H9 (cell line): ENCODE results near the gene MYOCD. TPM values are rescaled to one million over a fixed set of nuclear protein-coding genes. Genes with fewer than 3 reads are reported as not detected.

Experiments
- DNase-seq: peaks from one replicate; pipeline ENCODE4 v3.0.0-alpha.2; 2017
- H2AFZ ChIP-seq: one replicate; pipeline ENCODE4 v1.6.1; 2013; ENCODE audit warnings: mild to moderate bottlenecking, low read length, control low read depth, moderate library complexity
- H2AK5ac ChIP-seq: 2 replicates; pipeline ENCODE4 v1.6.1; 2013; ENCODE audit warnings: low read length, control low read depth, mixed read lengths; ENCODE audit not compliant: insufficient read length
- H2BK120ac ChIP-seq: one replicate; pipeline ENCODE4 v1.6.1; 2013; ENCODE audit warnings: low read depth, mild to moderate bottlenecking, low read length, control low read depth, inconsistent platforms; ENCODE audit not compliant: poor library complexity, severe bottlenecking
- H2BK12ac ChIP-seq: 2 replicates; pipeline ENCODE4 v1.6.1; 2013; ENCODE audit warnings: low read length, control low read depth, mixed read lengths, low read depth; ENCODE audit not compliant: insufficient read length
- H2BK15ac ChIP-seq: 2 replicates; pipeline ENCODE4 v1.6.1; 2013; ENCODE audit warnings: low read depth, low read length, control low read depth
- H2BK20ac ChIP-seq: one replicate; pipeline ENCODE4 v1.6.1; 2013; ENCODE audit warnings: low read depth, mild to moderate bottlenecking, low read length, control low read depth, inconsistent platforms; ENCODE audit not compliant: poor library complexity, severe bottlenecking
- H2BK5ac ChIP-seq: 2 replicates; pipeline ENCODE4 v1.6.1; 2013; ENCODE audit warnings: low read length, control low read depth, mixed read lengths; ENCODE audit not compliant: insufficient read length
- H3K14ac ChIP-seq: 2 replicates; pipeline ENCODE4 v1.6.1; 2013; ENCODE audit warnings: low read length, control low read depth; ENCODE audit not compliant: insufficient read depth
- H3K18ac ChIP-seq: 2 replicates; pipeline ENCODE4 v1.6.1; 2013; ENCODE audit warnings: low read depth, mild to moderate bottlenecking, mixed read lengths, low read length, control low read depth; ENCODE audit not compliant: insufficient read length
- H3K23ac ChIP-seq: 2 replicates; pipeline ENCODE4 v1.6.1; 2013; ENCODE audit warnings: low read length, control low read depth, mixed read lengths, low read depth; ENCODE audit not compliant: insufficient read length
- H3K23me2 ChIP-seq: 2 replicates; pipeline ENCODE4 v1.6.1; 2013; ENCODE audit warnings: low read depth, mild to moderate bottlenecking, mixed read lengths, low read length, control low read depth; ENCODE audit not compliant: insufficient read length, poor library complexity, severe bottlenecking
- H3K27ac ChIP-seq: 2 replicates; pipeline ENCODE4 v1.5.1; 2013; ENCODE audit warnings: low read length, control low read depth, mixed read lengths, low read depth; ENCODE audit not compliant: insufficient read length
- H3K27me3 ChIP-seq: 2 replicates; pipeline ENCODE4 v1.6.1; 2013; ENCODE audit warnings: low read length, control low read depth, inconsistent platforms; ENCODE audit not compliant: insufficient read depth
- H3K4ac ChIP-seq: 2 replicates; pipeline ENCODE4 v1.6.1; 2013; ENCODE audit warnings: low read depth, mild to moderate bottlenecking, control low read depth, inconsistent platforms, low read length, moderate library complexity
- H3K4me1 ChIP-seq: 2 replicates; pipeline ENCODE4 v1.6.1; 2013; ENCODE audit warnings: low read length, control low read depth, inconsistent platforms; ENCODE audit not compliant: insufficient read depth
- H3K4me2 ChIP-seq: 2 replicates; pipeline ENCODE4 v1.6.1; 2013; ENCODE audit warnings: low read length, control low read depth, mixed read lengths; ENCODE audit not compliant: insufficient read length, insufficient read depth
- H3K56ac ChIP-seq: 2 replicates; pipeline ENCODE4 v1.6.1; 2013; ENCODE audit warnings: low read depth, mild to moderate bottlenecking, mixed read lengths, low read length, control low read depth; ENCODE audit not compliant: insufficient read length
- H3K79me1 ChIP-seq: 2 replicates; pipeline ENCODE4 v1.6.1; 2013; ENCODE audit warnings: low read depth, mild to moderate bottlenecking, moderate library complexity, low read length, control low read depth, inconsistent platforms; ENCODE audit not compliant: insufficient read depth, poor library complexity, severe bottlenecking
- H3K79me2 ChIP-seq: 2 replicates; pipeline ENCODE4 v1.6.1; 2013; ENCODE audit warnings: low read length, control low read depth, inconsistent platforms; ENCODE audit not compliant: insufficient read depth
- H3K9ac ChIP-seq: 2 replicates; pipeline ENCODE4 v1.6.1; 2013; ENCODE audit warnings: low read length, control low read depth, mixed read lengths; ENCODE audit not compliant: insufficient read length; ENCODE audit errors: extremely low read depth
- H3K9me3 ChIP-seq: one replicate; pipeline ENCODE4 v1.6.1; 2013; ENCODE audit warnings: low read depth, low read length, inconsistent platforms; ENCODE audit not compliant: control insufficient read depth
- H3T11ph ChIP-seq: one replicate; pipeline ENCODE4 v1.6.1; 2013; ENCODE audit warnings: mild to moderate bottlenecking, low read length, control low read depth, inconsistent platforms
- H4K20me1 ChIP-seq: one replicate; pipeline ENCODE4 v1.6.1; 2013; ENCODE audit not compliant: control insufficient read depth, insufficient read length, insufficient read depth
- H4K5ac ChIP-seq: 2 replicates; pipeline ENCODE4 v1.6.1; 2013; ENCODE audit warnings: low read depth, mild to moderate bottlenecking, mixed read lengths, low read length, control low read depth; ENCODE audit not compliant: insufficient read length
- H4K8ac ChIP-seq: replicated peaks from 2 replicates; pipeline ENCODE4 v1.6.1; 2013; ENCODE audit warnings: low read length, control low read depth, mixed read lengths, low read depth; ENCODE audit not compliant: insufficient read length
- H4K91ac ChIP-seq: 2 replicates; pipeline ENCODE4 v1.6.1; 2013; ENCODE audit warnings: low read depth, mild to moderate bottlenecking, moderate library complexity, mixed read lengths, low read length, control low read depth; ENCODE audit not compliant: insufficient read length
- H3K27ac Mint-ChIP-seq, 3 experiments: 2 replicates in 2 of 3; 3 replicates in 1 of 3; pipeline ENCODE4 v1.8.0; 2020 to 2021; ENCODE audit warnings: mixed read lengths in 3 of 3, mild to moderate bottlenecking in 1 of 3, moderate library complexity in 1 of 3
- H3K27me3 Mint-ChIP-seq: 2 replicates; pipeline ENCODE4 v1.8.0; 2021; ENCODE audit warnings: low read depth, mild to moderate bottlenecking, moderate library complexity, mixed read lengths
- H3K36me3 Mint-ChIP-seq, 3 experiments: 2 replicates in 2 of 3; 3 replicates in 1 of 3; pipeline ENCODE4 v1.8.0; 2020 to 2021; ENCODE audit warnings: low read depth in 3 of 3, mixed read lengths in 3 of 3; ENCODE audit not compliant: insufficient read depth in 1 of 3
- H3K4me1 Mint-ChIP-seq, 2 experiments: 2 replicates each; pipeline ENCODE4 v1.8.0; 2020; ENCODE audit warnings: mixed read lengths in 2 of 2
- H3K4me3 Mint-ChIP-seq, 2 experiments: 2 replicates in 1 of 2; 3 replicates in 1 of 2; pipeline ENCODE4 v1.8.0; 2020 to 2021; ENCODE audit warnings: mild to moderate bottlenecking in 2 of 2, mixed read lengths in 2 of 2, moderate library complexity in 1 of 2
- H3K9me3 Mint-ChIP-seq, 2 experiments: 2 replicates in 1 of 2; 3 replicates in 1 of 2; pipeline ENCODE4 v1.8.0; 2020; ENCODE audit warnings: mild to moderate bottlenecking in 2 of 2, mixed read lengths in 2 of 2, moderate library complexity in 1 of 2
- WGBS: extraction: QIAGEN DNeasy Blood & Tissue Kit; methylation state at CpG from one replicate; pipeline ENCODE4 v1.1.7; 2013; ENCODE audit warnings: missing lambda C conversion rate, low lambda C conversion rate, mixed read lengths; ENCODE audit not compliant: insufficient read length; ENCODE audit errors: extremely low coverage; 5-methylcytosine and 5-hydroxymethylcytosine counted together
- total RNA-seq: library from RNA; stranded (reverse); gene quantifications from 2 replicates; pipeline ENCODE4 v1.2.1, GENCODE V29; 2021
- TF ChIP-seq, protein P1 (sequence below): fragments of 200-600 bp; sonication (generic); conservative IDR thresholded peaks from 3 replicates; pipeline ENCODE4 v1.8.0; 2021; ENCODE audit warnings: antibody characterized with exemption, mild to moderate bottlenecking

Gene MYOCD
- total RNA-seq, 1 experiment from 2014 or later: 0.17 TPM

DNA sequence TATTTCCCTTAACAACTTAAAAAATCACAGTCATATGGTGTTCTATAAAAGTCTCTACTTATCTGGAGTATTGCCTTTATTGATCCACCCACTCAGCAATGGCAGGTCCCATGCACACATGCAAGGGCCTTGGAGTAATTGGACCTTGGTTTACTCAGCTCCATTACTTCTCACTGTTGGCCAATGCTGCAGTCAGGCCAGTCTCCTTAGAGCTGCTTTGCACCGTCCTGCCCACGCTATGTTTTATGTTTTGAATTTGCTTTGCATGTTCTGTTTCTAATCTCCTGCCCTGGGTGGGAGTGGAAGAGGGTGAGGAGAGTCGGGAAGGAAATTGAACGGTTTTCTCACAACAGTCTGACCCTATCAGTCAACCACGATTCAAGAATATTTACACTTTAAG lies 147.2 kb downstream of the MYOCD start:
- Histone ChIP-seq H3K18ac (no peak overlapping the region), H4K5ac (no peak overlapping the region), H2AK5ac (no peak overlapping the region), H3K4ac (no peak overlapping the region), H3K27ac (no peak overlapping the region), H3K56ac (no peak overlapping the region), H2BK20ac (no peak overlapping the region), H3K23ac (no peak overlapping the region), H2BK120ac (no peak overlapping the region), H3K27me3 (no peaks in the 10 kb centered on the region), H2BK5ac (no peak overlapping the region), H2BK15ac (no peak overlapping the region), H3T11ph (no peak overlapping the region), H4K8ac (no peak overlapping the region), H3K14ac (no peak overlapping the region), H3K79me2 (no peaks in the 10 kb centered on the region), H2BK12ac (no peak overlapping the region), H3K23me2 (no peaks in the 10 kb centered on the region), H3K4me2 (no peak overlapping the region), H3K4me1 (peaks cover 2% of the 10 kb centered on the region; the same call in 1 of the 2 replicates), H3K79me1 (peaks cover 4% of the 10 kb centered on the region), H3K9ac (no peak overlapping the region), H4K91ac (no peak overlapping the region), H2AFZ (no peak overlapping the region), H4K20me1 (no peaks in the 10 kb centered on the region), H3K9me3 (peaks cover 10% of the 10 kb centered on the region)
- no peak for DNase-seq
- H3K27ac Mint-ChIP-seq: no peak overlapping the region
- TF ChIP-seq, protein P1, sequence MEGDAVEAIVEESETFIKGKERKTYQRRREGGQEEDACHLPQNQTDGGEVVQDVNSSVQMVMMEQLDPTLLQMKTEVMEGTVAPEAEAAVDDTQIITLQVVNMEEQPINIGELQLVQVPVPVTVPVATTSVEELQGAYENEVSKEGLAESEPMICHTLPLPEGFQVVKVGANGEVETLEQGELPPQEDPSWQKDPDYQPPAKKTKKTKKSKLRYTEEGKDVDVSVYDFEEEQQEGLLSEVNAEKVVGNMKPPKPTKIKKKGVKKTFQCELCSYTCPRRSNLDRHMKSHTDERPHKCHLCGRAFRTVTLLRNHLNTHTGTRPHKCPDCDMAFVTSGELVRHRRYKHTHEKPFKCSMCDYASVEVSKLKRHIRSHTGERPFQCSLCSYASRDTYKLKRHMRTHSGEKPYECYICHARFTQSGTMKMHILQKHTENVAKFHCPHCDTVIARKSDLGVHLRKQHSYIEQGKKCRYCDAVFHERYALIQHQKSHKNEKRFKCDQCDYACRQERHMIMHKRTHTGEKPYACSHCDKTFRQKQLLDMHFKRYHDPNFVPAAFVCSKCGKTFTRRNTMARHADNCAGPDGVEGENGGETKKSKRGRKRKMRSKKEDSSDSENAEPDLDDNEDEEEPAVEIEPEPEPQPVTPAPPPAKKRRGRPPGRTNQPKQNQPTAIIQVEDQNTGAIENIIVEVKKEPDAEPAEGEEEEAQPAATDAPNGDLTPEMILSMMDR: no peak
- WGBS: no CpG with 5 or more reads among the region's 5 CpGs
- peaks cover 10 to 14% of the 10 kb centered on the region in 2 experiments for H3K4me1 Mint-ChIP-seq
- peaks cover 17 to 30% (median 22%) of the 10 kb centered on the region in 3 experiments for H3K36me3 Mint-ChIP-seq
- no peak overlapping the region for H3K4me3 Mint-ChIP-seq
- H3K9me3 Mint-ChIP-seq: peaks cover 19% of the 10 kb centered on the region in 2 experiments
- H3K27me3 Mint-ChIP-seq: no peaks in the 10 kb centered on the region
